Neuronal stem cell (in vitro differentiated cells): Measurements from ENCODE around the gene MORN3.
A peak's percentile ranks its signal among the peaks of the same experiment; 100 is the strongest.
"Not testable (repeated sequence)": the region's sequence is repeated elsewhere in the genome, so short reads cannot be mapped to it uniquely, and the experiment has no call there.

ENCODE experiments used
- DNase-seq: peaks from one replicate; pipeline ENCODE4 v3.0.0-alpha.2; 2013; ENCODE audit warnings: low spot score
- H2AFZ ChIP-seq: one replicate; pipeline ENCODE4 v1.6.1; 2013; ENCODE audit warnings: mild to moderate bottlenecking, low read length, inconsistent platforms
- H2AK5ac ChIP-seq: 2 replicates; pipeline ENCODE4 v1.6.1; 2013; ENCODE audit warnings: low read depth, mild to moderate bottlenecking, inconsistent platforms, low read length, moderate library complexity, mixed read lengths
- H2BK120ac ChIP-seq: 2 replicates; pipeline ENCODE4 v1.6.1; 2013; ENCODE audit warnings: low read depth, mild to moderate bottlenecking, inconsistent platforms, low read length, moderate library complexity, mixed read lengths
- H2BK12ac ChIP-seq: one replicate; pipeline ENCODE4 v1.6.1; 2013; ENCODE audit warnings: low read length, inconsistent platforms
- H2BK15ac ChIP-seq: 2 replicates; pipeline ENCODE4 v1.6.1; 2013; ENCODE audit warnings: mild to moderate bottlenecking, low read length, inconsistent platforms, mixed read lengths
- H2BK5ac ChIP-seq: one replicate; pipeline ENCODE4 v1.6.1; 2013; ENCODE audit warnings: inconsistent platforms, mild to moderate bottlenecking, low read length, moderate library complexity
- H3K14ac ChIP-seq: one replicate; pipeline ENCODE4 v1.6.1; 2013; ENCODE audit warnings: low read length, inconsistent platforms
- H3K18ac ChIP-seq: 2 replicates; pipeline ENCODE4 v1.6.1; 2013; ENCODE audit warnings: low read length, inconsistent platforms
- H3K23ac ChIP-seq: 2 replicates; pipeline ENCODE4 v1.6.1; 2013; ENCODE audit warnings: low read depth, mild to moderate bottlenecking, mixed read lengths, low read length, inconsistent platforms; ENCODE audit not compliant: poor library complexity
- H3K27ac ChIP-seq: replicated peaks from 3 replicates; pipeline ENCODE4 v1.5.1; 2013; ENCODE audit warnings: low read length, inconsistent platforms
- H3K27me3 ChIP-seq, 3 experiments: 2 replicates each; pipeline ENCODE4 v1.6.1; 2013; ENCODE audit warnings: low read length in 3 of 3, mild to moderate bottlenecking in 2 of 3, inconsistent platforms in 1 of 3, low read depth in 1 of 3, mixed read lengths in 1 of 3, moderate library complexity in 1 of 3; ENCODE audit not compliant: control insufficient read depth in 3 of 3, insufficient read depth in 3 of 3
- H3K36me3 ChIP-seq, 2 donors: replicated peaks in 1 of 2; 2 replicates each; pipeline ENCODE4 v1.6.1; 2013; ENCODE audit warnings: low read length in 2 of 2; ENCODE audit not compliant: control insufficient read depth in 2 of 2, insufficient read depth in 2 of 2
- H3K4ac ChIP-seq: 2 replicates; pipeline ENCODE4 v1.6.1; 2013; ENCODE audit warnings: inconsistent platforms, mild to moderate bottlenecking, low read length, moderate library complexity
- H3K4me1 ChIP-seq, 2 donors: 1 replicate in 1 of 2; 2 replicates in 1 of 2; pipeline ENCODE4 v1.6.1; 2013; ENCODE audit warnings: low read length in 2 of 2, low read depth in 1 of 2; ENCODE audit not compliant: control insufficient read depth in 2 of 2, insufficient read depth in 1 of 2
- H3K4me2 ChIP-seq: one replicate; pipeline ENCODE4 v1.6.1; 2013; ENCODE audit warnings: mild to moderate bottlenecking, low read length, inconsistent platforms; ENCODE audit not compliant: insufficient read depth, poor library complexity, severe bottlenecking
- H3K4me3 ChIP-seq, 2 donors: 2 replicates each; pipeline ENCODE4 v1.5.1; 2013; ENCODE audit warnings: low read length in 2 of 2, mild to moderate bottlenecking in 2 of 2, inconsistent platforms in 1 of 2, moderate library complexity in 1 of 2
- H3K79me1 ChIP-seq: one replicate; pipeline ENCODE4 v1.6.1; 2013; ENCODE audit warnings: low read depth, mild to moderate bottlenecking, inconsistent platforms, low read length, moderate library complexity
- H3K9ac ChIP-seq: one replicate; pipeline ENCODE4 v1.6.1; 2013; ENCODE audit warnings: mild to moderate bottlenecking, low read depth, low read length, inconsistent platforms; ENCODE audit not compliant: poor library complexity
- H3K9me3 ChIP-seq, 2 donors: replicated peaks in 1 of 2; 2 replicates each; pipeline versions ENCODE3 to v1.6.1; 2013; ENCODE audit warnings: low read length in 2 of 2, mild to moderate bottlenecking in 2 of 2, inconsistent platforms in 1 of 2, low read depth in 1 of 2, mixed read lengths in 1 of 2, moderate library complexity in 1 of 2; ENCODE audit not compliant: control insufficient read depth in 2 of 2, insufficient read depth in 1 of 2
- H4K8ac ChIP-seq: one replicate; pipeline ENCODE4 v1.6.1; 2013; ENCODE audit warnings: low read depth, mild to moderate bottlenecking, inconsistent platforms, low read length, moderate library complexity
- H4K91ac ChIP-seq: one replicate; pipeline ENCODE4 v1.6.1; 2013; ENCODE audit warnings: low read length, low read depth, mild to moderate bottlenecking, inconsistent platforms; ENCODE audit not compliant: poor library complexity
- WGBS, 2 donors: extraction: QIAGEN DNeasy Blood & Tissue Kit; methylation state at CpG; one replicate each; pipeline ENCODE4 v1.1.7; 2013; ENCODE audit warnings: missing lambda C conversion rate in 2 of 2, mixed read lengths in 1 of 2; ENCODE audit not compliant: insufficient read length in 2 of 2, insufficient replicate concordance in 1 of 2; ENCODE audit errors: extremely low coverage in 2 of 2; 5-methylcytosine and 5-hydroxymethylcytosine counted together

Gene MORN3

GRCh38 chr12:121666829-121667228 is 2.6 kb downstream of the MORN3 start:
- not testable (repeated sequence) for H2BK120ac ChIP-seq, H3K4ac ChIP-seq, H2BK15ac ChIP-seq, H2BK5ac ChIP-seq, H3K79me1 ChIP-seq, H3K23ac ChIP-seq, H3K14ac ChIP-seq, H3K18ac ChIP-seq, H4K91ac ChIP-seq, H4K8ac ChIP-seq, H3K36me3 ChIP-seq, H3K9me3 ChIP-seq, H2AFZ ChIP-seq, H2AK5ac ChIP-seq, H3K4me2 ChIP-seq, H3K4me1 ChIP-seq, H3K27me3 ChIP-seq, H3K4me3 ChIP-seq, H2BK12ac ChIP-seq, DNase-seq, H3K9ac ChIP-seq, H3K27ac ChIP-seq
- no CpG with 5 or more reads among the region's 6 CpGs for WGBS, 2 donors

GRCh38 chr12:121663610-121663929 is 5.9 kb downstream of the MORN3 start:
- Histone ChIP-seq H2BK12ac (no peak overlapping the region), H2AK5ac (no peak overlapping the region), H3K79me1 (peaks cover 3% of the 10 kb centered on the region), H3K23ac (no peak overlapping the region), H4K91ac (no peak overlapping the region), H3K36me3 (no peaks in the 10 kb centered on the region), H4K8ac (no peak overlapping the region), H3K27ac (no peak overlapping the region), H3K4me3 (no peak overlapping the region), H2AFZ (peak overlapping the region; percentile 77), H3K18ac (no peak overlapping the region), H3K4me2 (no peak overlapping the region), H3K27me3 (no peaks in the 10 kb centered on the region), H3K9me3 (no peaks in the 10 kb centered on the region), H3K4me1 (peaks cover 8% of the 10 kb centered on the region in 2 donors), H3K4ac (no peak overlapping the region), H2BK15ac (no peak overlapping the region), H2BK5ac (no peak overlapping the region), H3K14ac (no peak overlapping the region), H3K9ac (no peak overlapping the region), H2BK120ac (no peak overlapping the region)
- DNase-seq: no peak
- WGBS, 2 donors: no CpG with 5 or more reads among the region's 3 CpGs

- not testable (repeated sequence) for H3K4me3 ChIP-seq, H2AK5ac ChIP-seq, H4K91ac ChIP-seq, DNase-seq, H3K27me3 ChIP-seq, H3K9me3 ChIP-seq, H2BK120ac ChIP-seq, H2BK5ac ChIP-seq, H3K36me3 ChIP-seq, H3K18ac ChIP-seq, H3K9ac ChIP-seq, H3K4ac ChIP-seq, H3K23ac ChIP-seq, H4K8ac ChIP-seq, H2AFZ ChIP-seq, H3K4me2 ChIP-seq, H3K27ac ChIP-seq, H3K79me1 ChIP-seq, H3K14ac ChIP-seq, H2BK15ac ChIP-seq, H3K4me1 ChIP-seq, H2BK12ac ChIP-seq
- WGBS, 2 donors: no CpG with 5 or more reads among the region's 11 CpGs
Observed at GRCh38 chr12:121661353-121662105, 7.9 kb downstream of the MORN3 start.

GRCh38 chr12:121657305-121658008 is 12.0 kb downstream of the MORN3 start:
- H2BK5ac ChIP-seq: no peak overlapping the region
- no peak overlapping the region for H3K18ac ChIP-seq
- no peak overlapping the region for H3K27ac ChIP-seq
- H3K27me3 ChIP-seq: no peaks in the 10 kb centered on the region
- no peaks in the 10 kb centered on the region for H3K36me3 ChIP-seq
- no peaks in the 10 kb centered on the region for H3K9me3 ChIP-seq
- no peak overlapping the region for H3K4me2 ChIP-seq
- H2BK15ac ChIP-seq: no peak overlapping the region
- no peak overlapping the region for H3K23ac ChIP-seq
- no peak overlapping the region for H4K8ac ChIP-seq
- H3K4me3 ChIP-seq: no peak overlapping the region
- no peak overlapping the region for H4K91ac ChIP-seq
- no peak overlapping the region for H3K9ac ChIP-seq
- no peak overlapping the region for H2BK12ac ChIP-seq
- H3K14ac ChIP-seq: no peak overlapping the region
- DNase-seq: no peak
- H3K4me1 ChIP-seq: peaks cover 9 to 10% of the 10 kb centered on the region in 2 donors
- no CpG with 5 or more reads among the region's 18 CpGs for WGBS, 2 donors
- H2AK5ac ChIP-seq: no peak overlapping the region
- peak overlapping the region; percentile 9 for H2AFZ ChIP-seq
- no peak overlapping the region for H3K4ac ChIP-seq
- H2BK120ac ChIP-seq: no peak overlapping the region
- no peaks in the 10 kb centered on the region for H3K79me1 ChIP-seq
